ENCODE data around the gene APBB1. TPM values are rescaled to one million over a fixed set of nuclear protein-coding genes. Genes with fewer than 3 reads are reported as not detected.

The APBB1 gene
- total RNA-seq, 3 donors from 2014 or later = 25.7 to 34.5 (median 27.9) TPM

GRCh38 chr11:6391537-6392134 lies 27.3 kb downstream of the APBB1 start:
- no peak for DNase-seq
- H3K27me3 Mint-ChIP-seq (ENCODE audit: low read depth) = no peaks in the 10 kb centered on the region
- ATAC-seq = no peak
- H3K9me3 Mint-ChIP-seq = no peaks in the 10 kb centered on the region
- peak overlapping the region; percentile 90 for H3K4me3 Mint-ChIP-seq
- peaks cover 54% of the 10 kb centered on the region for H3K4me1 Mint-ChIP-seq (ENCODE audit: low read depth)
- H3K36me3 Mint-ChIP-seq (ENCODE audit: insufficient read depth) = peaks cover 4% of the 10 kb centered on the region

- peak overlapping the region; percentile 90 for H3K4me3 Mint-ChIP-seq
- DNase-seq (no peak), ATAC-seq (no peak)
- H3K36me3 Mint-ChIP-seq (ENCODE audit: insufficient read depth) = no peaks in the 10 kb centered on the region
- no peaks in the 10 kb centered on the region for H3K27me3 Mint-ChIP-seq (ENCODE audit: low read depth)
- H3K9me3 Mint-ChIP-seq = no peaks in the 10 kb centered on the region
- peaks cover 47% of the 10 kb centered on the region for H3K4me1 Mint-ChIP-seq (ENCODE audit: low read depth)
These were observed 28.0 kb downstream of the APBB1 start for GRCh38 chr11:6390718-6391469.

- DNase-seq = peak; percentile 95
- Mint-ChIP-seq H3K4me1 (ENCODE audit: low read depth) (peaks cover 50% of the 10 kb centered on the region), H3K4me3 (peak within 1 kb of the TSS; percentile 90), H3K9me3 (no peaks in the 10 kb centered on the region), H3K27me3 (ENCODE audit: low read depth) (no peaks in the 10 kb centered on the region), H3K36me3 (ENCODE audit: insufficient read depth) (no peaks in the 10 kb centered on the region)
- peak; percentile 88 to 89 for ATAC-seq
These were observed 28.8 kb downstream of the APBB1 start, which contains the start of gene SMPD1 for GRCh38 chr11:6389905-6390717. Gene SMPD1 (plus strand): TSS chr11:6390474. CDS start chr11:6390599, 125 bp downstream.

GRCh38 chr11:6388748-6389147 lies 30.1 kb downstream of the APBB1 start:
- H3K9me3 Mint-ChIP-seq = no peaks in the 10 kb centered on the region
- ATAC-seq (no peak), DNase-seq (no peak)
- peaks cover 46% of the 10 kb centered on the region for H3K4me1 Mint-ChIP-seq (ENCODE audit: low read depth)
- H3K4me3 Mint-ChIP-seq = peak overlapping the region; percentile 90
- no peaks in the 10 kb centered on the region for H3K36me3 Mint-ChIP-seq (ENCODE audit: insufficient read depth)
- no peaks in the 10 kb centered on the region for H3K27me3 Mint-ChIP-seq (ENCODE audit: low read depth)

- H3K4me1 Mint-ChIP-seq (ENCODE audit: low read depth) = peaks cover 38% of the 10 kb centered on the region
- ATAC-seq (no peak), DNase-seq (no peak)
- H3K36me3 Mint-ChIP-seq (ENCODE audit: insufficient read depth) = no peaks in the 10 kb centered on the region
- no peaks in the 10 kb centered on the region for H3K27me3 Mint-ChIP-seq (ENCODE audit: low read depth)
- no peaks in the 10 kb centered on the region for H3K9me3 Mint-ChIP-seq
- no peak overlapping the region for H3K4me3 Mint-ChIP-seq
These were observed 30.9 kb downstream of the APBB1 start for GRCh38 chr11:6387811-6388599.

GRCh38 chr11:6385046-6385777 lies 33.7 kb downstream of the APBB1 start:
- Mint-ChIP-seq H3K36me3 (ENCODE audit: insufficient read depth) (no peaks in the 10 kb centered on the region), H3K9me3 (no peaks in the 10 kb centered on the region), H3K4me1 (ENCODE audit: low read depth) (peaks cover 18% of the 10 kb centered on the region), H3K27me3 (ENCODE audit: low read depth) (no peaks in the 10 kb centered on the region), H3K4me3 (no peak overlapping the region)
- ATAC-seq = no peak
- DNase-seq = no peak

- no peak overlapping the region for H3K4me3 Mint-ChIP-seq
These were observed 40.3 kb downstream of the APBB1 start for GRCh38 chr11:6378640-6378989.

GRCh38 chr11:6377902-6378639 lies 40.8 kb downstream of the APBB1 start:
- H3K9me3 Mint-ChIP-seq = no peaks in the 10 kb centered on the region
- no peak overlapping the region for H3K4me3 Mint-ChIP-seq
- peaks cover 29% of the 10 kb centered on the region for H3K4me1 Mint-ChIP-seq (ENCODE audit: low read depth)
- H3K36me3 Mint-ChIP-seq (ENCODE audit: insufficient read depth) = no peaks in the 10 kb centered on the region
- peak; percentile 64 to 77 for ATAC-seq
- no peak for DNase-seq
- no peaks in the 10 kb centered on the region for H3K27me3 Mint-ChIP-seq (ENCODE audit: low read depth)

More at GRCh38 chr11:6378640-6378989, 40.3 kb downstream of the APBB1 start:
- ATAC-seq = no peak
- H3K4me1 Mint-ChIP-seq (ENCODE audit: low read depth) = peaks cover 29% of the 10 kb centered on the region
- no peaks in the 10 kb centered on the region for H3K36me3 Mint-ChIP-seq (ENCODE audit: insufficient read depth)
- no peaks in the 10 kb centered on the region for H3K9me3 Mint-ChIP-seq
- no peak for DNase-seq
- H3K27me3 Mint-ChIP-seq (ENCODE audit: low read depth) = no peaks in the 10 kb centered on the region

GRCh38 chr11:6371825-6372224 lies 47.1 kb downstream of the APBB1 start:
- DNase-seq (no peak), ATAC-seq (no peak)
- Mint-ChIP-seq H3K36me3 (ENCODE audit: insufficient read depth) (no peaks in the 10 kb centered on the region), H3K9me3 (no peaks in the 10 kb centered on the region), H3K4me3 (no peak overlapping the region), H3K4me1 (ENCODE audit: low read depth) (peaks cover 9% of the 10 kb centered on the region), H3K27me3 (ENCODE audit: low read depth) (no peaks in the 10 kb centered on the region)

- no peak overlapping the region for H3K4me3 Mint-ChIP-seq
- DNase-seq (no peak), ATAC-seq (no peak)
- H3K9me3 Mint-ChIP-seq = no peaks in the 10 kb centered on the region
- no peaks in the 10 kb centered on the region for H3K4me1 Mint-ChIP-seq (ENCODE audit: low read depth)
- no peaks in the 10 kb centered on the region for H3K27me3 Mint-ChIP-seq (ENCODE audit: low read depth)
- H3K36me3 Mint-ChIP-seq (ENCODE audit: insufficient read depth) = no peaks in the 10 kb centered on the region
These were observed 53.2 kb downstream of the APBB1 start for GRCh38 chr11:6365659-6366058.

- H3K36me3 Mint-ChIP-seq (ENCODE audit: insufficient read depth) = no peaks in the 10 kb centered on the region
- H3K27me3 Mint-ChIP-seq (ENCODE audit: low read depth) = no peaks in the 10 kb centered on the region
- ATAC-seq (peak; percentile 89 to 93), DNase-seq (peak; percentile 58)
- H3K4me3 Mint-ChIP-seq = no peak overlapping the region
- no peaks in the 10 kb centered on the region for H3K9me3 Mint-ChIP-seq
- H3K4me1 Mint-ChIP-seq (ENCODE audit: low read depth) = no peaks in the 10 kb centered on the region
These were observed 55.8 kb downstream of the APBB1 start for GRCh38 chr11:6362873-6363678.

- peaks cover under 1% of the 10 kb centered on the region for H3K4me1 Mint-ChIP-seq (ENCODE audit: low read depth)
- no peak overlapping the region for H3K4me3 Mint-ChIP-seq
- no peaks in the 10 kb centered on the region for H3K36me3 Mint-ChIP-seq (ENCODE audit: insufficient read depth)
- no peaks in the 10 kb centered on the region for H3K9me3 Mint-ChIP-seq
- ATAC-seq (no peak), DNase-seq (no peak)
- H3K27me3 Mint-ChIP-seq (ENCODE audit: low read depth) = no peaks in the 10 kb centered on the region
These were observed 56.6 kb downstream of the APBB1 start for GRCh38 chr11:6362185-6362872.

All from activated T-cell treated with anti-CD3 and anti-CD28 coated beads, Interleukin-2, amount 50 U/mL, for 4 hours (primary cell).